ENCODE measurements around the gene ANKLE1.

Gene ANKLE1

GRCh38 chr19:17309198-17309964 lies 27.7 kb downstream of the ANKLE1 start, which contains the start of gene DDA1:
DDA1 (plus strand) TSS chr19:17309563; CDS start chr19:17309655, 92 bp downstream.
- peak; percentile 100 for DNase-seq

- DNase-seq = no peak
Observed at GRCh38 chr19:17309965-17310461, 28.3 kb downstream of the ANKLE1 start.

DNA sequence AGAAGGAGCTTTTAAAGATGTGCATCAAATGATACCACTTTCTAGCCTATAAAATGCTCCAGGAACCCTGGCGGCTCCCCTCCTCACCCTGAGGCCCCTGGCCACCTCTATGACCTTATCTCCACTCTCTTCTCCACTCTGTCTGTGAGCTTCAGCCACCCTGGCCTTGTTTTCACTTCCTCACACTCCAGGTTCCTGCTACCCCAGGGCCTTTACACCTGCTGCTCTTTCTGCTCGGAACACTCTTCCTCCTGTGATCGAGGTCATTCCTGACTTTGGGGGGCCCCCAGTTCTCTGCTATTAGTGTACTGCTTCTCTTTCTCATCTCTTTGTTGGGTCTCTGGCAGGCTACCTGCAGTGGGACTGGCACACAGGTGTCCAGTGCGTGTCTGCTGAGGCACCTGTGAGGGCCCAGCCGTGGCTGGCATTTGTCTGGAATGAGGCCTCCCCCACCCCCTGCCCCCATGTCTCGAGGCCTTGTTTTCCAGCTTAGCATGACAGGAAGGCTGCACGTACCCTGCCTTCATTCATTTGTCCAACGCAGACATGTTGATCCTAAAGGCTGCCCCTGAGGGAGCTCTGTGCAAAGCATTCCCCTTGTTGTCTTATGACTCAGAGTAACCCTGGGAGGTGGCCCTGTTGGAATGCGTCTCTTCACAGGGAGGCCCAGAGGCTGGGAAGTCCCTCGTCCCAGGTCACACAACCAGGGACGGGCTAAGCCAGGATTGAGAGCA lies 29.9 kb downstream of the ANKLE1 start:
- peak; percentile 41 for DNase-seq

DNA sequence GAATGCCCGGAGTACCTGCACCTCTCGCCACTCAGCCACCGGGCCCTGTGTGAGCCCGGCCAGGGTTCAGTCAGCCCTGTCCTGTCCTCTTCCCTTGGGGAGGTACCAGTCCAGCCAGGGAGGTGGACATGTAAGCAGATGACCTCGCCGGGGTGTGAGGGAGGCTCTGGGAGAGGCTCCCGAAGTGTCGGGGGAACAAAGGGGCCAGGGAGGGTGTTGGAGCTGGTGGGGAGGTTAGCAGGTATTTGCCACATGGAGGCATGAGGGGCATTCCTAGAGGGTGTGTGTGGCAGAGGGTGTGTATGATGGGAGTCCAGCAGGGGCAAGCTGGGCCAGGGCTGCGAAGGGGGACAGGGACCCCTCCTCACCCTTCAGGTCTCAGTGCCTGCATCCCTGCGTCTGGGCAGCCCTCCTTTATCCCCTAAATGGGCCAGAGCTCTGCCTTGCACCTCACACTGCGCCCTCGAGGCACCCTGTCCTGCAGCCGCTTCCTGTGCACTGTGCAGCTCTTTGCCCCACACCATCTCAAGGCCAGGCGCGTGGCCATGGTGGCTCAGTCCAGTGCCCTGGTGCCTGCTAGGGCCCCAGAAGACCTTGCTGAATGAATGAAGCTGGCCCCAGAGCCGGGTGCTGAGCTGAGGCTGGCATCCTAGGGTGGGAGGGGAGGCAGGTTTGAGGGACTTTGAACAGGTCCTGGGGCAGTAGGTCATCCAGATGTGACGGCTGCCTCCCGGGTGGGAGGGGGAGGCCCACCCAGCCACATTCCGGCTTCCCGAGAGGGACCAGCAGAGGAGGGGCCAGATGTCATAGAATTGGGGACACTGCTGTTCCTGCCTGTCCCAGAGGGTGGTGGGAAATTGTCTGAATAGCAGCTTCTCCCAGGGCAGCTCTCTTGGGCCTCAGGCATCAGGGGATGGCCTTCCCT lies 30.8 kb downstream of the ANKLE1 start:
- no peak for DNase-seq

GRCh38 chr19:17314007-17314593 lies 32.4 kb downstream of the ANKLE1 start:
- no peak for DNase-seq

GRCh38 chr19:17318966-17319365 lies 37.3 kb downstream of the ANKLE1 start:
- no peak for DNase-seq

GRCh38 chr19:17319473-17320238 lies 38.0 kb downstream of the ANKLE1 start:
- no peak for DNase-seq

- DNase-seq = no peak
Observed at GRCh38 chr19:17320435-17320834, 38.7 kb downstream of the ANKLE1 start.

GRCh38 chr19:17321655-17322489 lies 40.2 kb downstream of the ANKLE1 start:
- DNase-seq = no peak

GRCh38 chr19:17322854-17323253 lies 41.2 kb downstream of the ANKLE1 start:
- DNase-seq = no peak

GRCh38 chr19:17323300-17323963 lies 41.7 kb downstream of the ANKLE1 start:
- no peak for DNase-seq

- no peak for DNase-seq
Observed at GRCh38 chr19:17323964-17324332, 42.2 kb downstream of the ANKLE1 start.

GRCh38 chr19:17324357-17325114 lies 42.8 kb downstream of the ANKLE1 start:
- DNase-seq = no peak

DNA sequence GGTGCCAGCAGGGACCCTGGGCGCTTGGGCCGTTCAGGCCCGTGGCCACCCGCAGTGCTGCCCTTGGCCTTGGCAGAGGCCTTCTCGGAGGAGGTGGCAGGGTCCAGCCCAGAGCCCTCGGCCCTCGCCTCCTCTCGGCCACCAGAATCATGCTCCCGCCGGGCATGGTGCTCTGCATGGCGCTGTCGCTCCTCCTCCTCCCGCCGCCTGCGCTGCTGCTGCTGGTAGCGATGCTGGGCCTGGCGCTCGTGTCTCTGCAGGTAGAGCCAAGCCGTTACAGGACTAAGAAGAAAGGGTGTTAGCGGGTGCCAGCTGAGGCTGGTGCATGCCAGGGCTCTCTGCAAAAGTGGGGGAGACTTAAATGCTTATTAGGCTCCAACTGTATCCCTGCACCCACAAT lies 43.4 kb downstream of the ANKLE1 start:
- no peak for DNase-seq

GRCh38 chr19:17325881-17326594 lies 44.3 kb downstream of the ANKLE1 start:
- DNase-seq = no peak

DNA sequence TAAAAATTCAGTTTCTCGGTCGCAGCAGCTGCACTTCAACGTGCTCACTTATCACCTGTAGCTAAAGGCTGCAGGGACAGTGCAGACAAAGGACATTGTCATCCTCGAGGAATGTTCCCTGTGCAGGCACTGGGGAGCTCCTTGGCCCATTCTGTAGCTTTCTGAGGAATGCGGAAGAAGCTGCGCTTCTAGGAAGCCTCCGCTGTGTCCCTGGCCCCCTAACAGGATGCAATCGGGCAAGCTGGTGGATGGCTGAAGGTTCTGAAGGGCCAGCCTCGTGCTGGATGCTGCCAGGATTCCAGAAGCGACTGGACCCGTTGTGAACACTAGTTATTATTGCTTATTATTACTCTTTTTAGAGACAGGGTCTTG lies 44.9 kb downstream of the ANKLE1 start:
- no peak for DNase-seq

DNA sequence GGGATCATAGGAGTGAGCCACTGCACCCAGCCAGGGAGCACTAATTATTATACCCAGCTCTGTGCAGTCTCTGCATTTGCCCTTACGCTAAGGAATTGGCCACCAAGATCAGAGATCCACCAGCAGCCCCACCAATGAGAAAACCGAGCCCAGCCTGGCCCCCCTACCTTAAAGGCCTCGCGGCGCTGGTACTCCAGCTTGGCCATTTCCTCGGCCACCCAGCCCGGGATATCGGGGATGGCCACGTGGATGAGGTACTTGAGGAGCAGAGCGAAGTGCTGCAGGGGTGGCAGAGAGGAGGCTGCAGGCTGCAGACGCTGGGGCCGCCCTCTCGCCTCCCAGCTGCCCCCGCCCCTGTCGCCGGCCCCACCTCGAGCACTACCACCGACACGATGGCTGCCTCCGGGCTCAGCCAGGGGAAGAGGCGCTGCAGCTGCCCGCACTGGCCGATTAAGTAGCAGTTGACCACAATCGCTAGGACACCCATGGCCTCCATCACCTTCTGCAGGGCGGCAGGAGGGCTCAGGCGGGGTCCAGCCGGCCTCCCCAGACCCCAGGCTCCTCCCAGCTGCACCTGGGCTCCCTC lies 45.5 kb downstream of the ANKLE1 start:
- no peak for DNase-seq
